HepG2 (cell line): ENCODE data around the gene LRP5. TPM values are rescaled to one million over a fixed set of nuclear protein-coding genes. Genes with fewer than 3 reads are reported as not detected.

Source experiments
- DPF2 ChIP-seq: sonication (generic); formaldehyde crosslinking; IDR thresholded peaks from 2 replicates; pipeline ENCODE4 v1.4.0; 2020; ENCODE audit warnings: mild to moderate bottlenecking, low read depth, missing genetic modification reagents, borderline replicate concordance
- JUNB ChIP-seq: sonication (generic); formaldehyde crosslinking; IDR thresholded peaks from 2 replicates; pipeline ENCODE4 v1.8.0; 2022; ENCODE audit warnings: missing genetic modification reagents, mild to moderate bottlenecking, borderline replicate concordance
- MYNN ChIP-seq: sonication (generic); formaldehyde crosslinking; IDR thresholded peaks from 2 replicates; pipeline ENCODE4 v1.4.0; 2020; ENCODE audit warnings: mild to moderate bottlenecking, low read depth, missing genetic modification reagents
- REL ChIP-seq: sonication (generic); formaldehyde crosslinking; conservative IDR thresholded peaks from 2 replicates; pipeline ENCODE4 v1.8.0; 2022; ENCODE audit warnings: mild to moderate bottlenecking, missing genetic modification reagents, moderate library complexity
- SYNCRIP ChIP-seq: fragments of 200-400 bp; formaldehyde crosslinking; IDR thresholded peaks from 2 replicates; pipeline ENCODE4 v1.6.1; 2018; ENCODE audit warnings: mild to moderate bottlenecking, low read depth, low read length; ENCODE audit not compliant: insufficient read depth
- THAP9 ChIP-seq: sonication (generic); formaldehyde crosslinking; IDR thresholded peaks from 2 replicates; pipeline ENCODE4; 2020; ENCODE audit warnings: missing genetic modification reagents, mild to moderate bottlenecking, borderline replicate concordance
- ZEB1 ChIP-seq: IDR thresholded peaks from 2 replicates; pipeline ENCODE4 v1.6.1; 2012; ENCODE audit warnings: mild to moderate bottlenecking, low read depth, inconsistent platforms; ENCODE audit not compliant: insufficient replicate concordance
- ZNF354B ChIP-seq: sonication (generic); formaldehyde crosslinking; IDR thresholded peaks from 2 replicates; pipeline ENCODE4 v1.8.0; 2022; ENCODE audit warnings: mild to moderate bottlenecking, missing genetic modification reagents
- ZNF441 ChIP-seq: sonication (generic); formaldehyde crosslinking; IDR thresholded peaks from 2 replicates; pipeline ENCODE4 v1.7.0; 2021; ENCODE audit warnings: missing genetic modification reagents, borderline replicate concordance
- ZNF513 ChIP-seq: sonication (generic); formaldehyde crosslinking; conservative IDR thresholded peaks from 2 replicates; pipeline ENCODE4 v1.5.0; 2020; ENCODE audit warnings: missing genetic modification reagents
- ZNF629 ChIP-seq: sonication (generic); formaldehyde crosslinking; conservative IDR thresholded peaks from 2 replicates; pipeline ENCODE4 v1.5.0; 2020; ENCODE audit warnings: missing genetic modification reagents
- ZNF7 ChIP-seq: IDR thresholded peaks from 2 replicates; pipeline ENCODE4 v1.6.1; 2016; ENCODE audit warnings: missing biosample characterization, missing genetic modification reagents
- ZXDC ChIP-seq: sonication (generic); formaldehyde crosslinking; IDR thresholded peaks from 2 replicates; pipeline ENCODE4 v1.5.0; 2020; ENCODE audit warnings: mild to moderate bottlenecking, missing genetic modification reagents
- polyA plus RNA-seq, 8 experiments: library from polyadenylated mRNA; depleted of rRNA in 3 of 8; stranded (reverse) in 7 of 8; unstranded in 1 of 8; fragments of >200 nt; fragmentation: Illumina TruSeq in 4 of 8; extraction: Trizol in 4 of 8; gene quantifications; 2 replicates each; pipeline versions ENCODE4 v1.2.1 to v1.2.3, GENCODE V29; 2011 to 2016; ENCODE audit warnings: low read depth in 4 of 8, missing spikeins in 1 of 8, mixed read lengths in 1 of 8; ENCODE audit not compliant: insufficient read depth in 1 of 8
- total RNA-seq, 5 experiments: library from RNA; depleted of rRNA; stranded (reverse); fragments of >200 nt; fragmentation: Illumina TruSeq; extraction: Trizol; gene quantifications; 2 replicates each; pipeline ENCODE4 v1.2.3, GENCODE V29; 2016; ENCODE audit warnings: low read depth in 1 of 5
- TF ChIP-seq, protein P1 (sequence below): sonication (generic); formaldehyde crosslinking; IDR thresholded peaks from 2 replicates; pipeline ENCODE4 v1.4.0; 2020; ENCODE audit warnings: missing genetic modification reagents

Gene LRP5
- total and polyA plus RNA-seq, 2 of the 13 experiments (the other 11 are each of a cell fraction or from before 2014, with no cell fraction given) = 40.4 to 64.0 TPM

- TF ChIP-seq MYNN (CRISPR knock-in tag) (no peak), ZNF513 (CRISPR knock-in tag) (no peak), ZNF354B (no peak), ZNF629 (CRISPR knock-in tag) (0 out of 2 replicates have a peak, but pooled peaks have one; percentile 20), ZXDC (CRISPR knock-in tag) (no peak), JUNB (CRISPR knock-in tag) (no peak), THAP9 (CRISPR knock-in tag) (peak; percentile 68; the same call in 1 of the 2 replicates), DPF2 (no peak), REL (CRISPR knock-in tag) (no peak), ZEB1 (no peak), ZNF7 (CRISPR knock-in tag) (no peak), ZNF441 (CRISPR knock-in tag) (no peak), SYNCRIP (no peak)
- TF ChIP-seq, protein P1, sequence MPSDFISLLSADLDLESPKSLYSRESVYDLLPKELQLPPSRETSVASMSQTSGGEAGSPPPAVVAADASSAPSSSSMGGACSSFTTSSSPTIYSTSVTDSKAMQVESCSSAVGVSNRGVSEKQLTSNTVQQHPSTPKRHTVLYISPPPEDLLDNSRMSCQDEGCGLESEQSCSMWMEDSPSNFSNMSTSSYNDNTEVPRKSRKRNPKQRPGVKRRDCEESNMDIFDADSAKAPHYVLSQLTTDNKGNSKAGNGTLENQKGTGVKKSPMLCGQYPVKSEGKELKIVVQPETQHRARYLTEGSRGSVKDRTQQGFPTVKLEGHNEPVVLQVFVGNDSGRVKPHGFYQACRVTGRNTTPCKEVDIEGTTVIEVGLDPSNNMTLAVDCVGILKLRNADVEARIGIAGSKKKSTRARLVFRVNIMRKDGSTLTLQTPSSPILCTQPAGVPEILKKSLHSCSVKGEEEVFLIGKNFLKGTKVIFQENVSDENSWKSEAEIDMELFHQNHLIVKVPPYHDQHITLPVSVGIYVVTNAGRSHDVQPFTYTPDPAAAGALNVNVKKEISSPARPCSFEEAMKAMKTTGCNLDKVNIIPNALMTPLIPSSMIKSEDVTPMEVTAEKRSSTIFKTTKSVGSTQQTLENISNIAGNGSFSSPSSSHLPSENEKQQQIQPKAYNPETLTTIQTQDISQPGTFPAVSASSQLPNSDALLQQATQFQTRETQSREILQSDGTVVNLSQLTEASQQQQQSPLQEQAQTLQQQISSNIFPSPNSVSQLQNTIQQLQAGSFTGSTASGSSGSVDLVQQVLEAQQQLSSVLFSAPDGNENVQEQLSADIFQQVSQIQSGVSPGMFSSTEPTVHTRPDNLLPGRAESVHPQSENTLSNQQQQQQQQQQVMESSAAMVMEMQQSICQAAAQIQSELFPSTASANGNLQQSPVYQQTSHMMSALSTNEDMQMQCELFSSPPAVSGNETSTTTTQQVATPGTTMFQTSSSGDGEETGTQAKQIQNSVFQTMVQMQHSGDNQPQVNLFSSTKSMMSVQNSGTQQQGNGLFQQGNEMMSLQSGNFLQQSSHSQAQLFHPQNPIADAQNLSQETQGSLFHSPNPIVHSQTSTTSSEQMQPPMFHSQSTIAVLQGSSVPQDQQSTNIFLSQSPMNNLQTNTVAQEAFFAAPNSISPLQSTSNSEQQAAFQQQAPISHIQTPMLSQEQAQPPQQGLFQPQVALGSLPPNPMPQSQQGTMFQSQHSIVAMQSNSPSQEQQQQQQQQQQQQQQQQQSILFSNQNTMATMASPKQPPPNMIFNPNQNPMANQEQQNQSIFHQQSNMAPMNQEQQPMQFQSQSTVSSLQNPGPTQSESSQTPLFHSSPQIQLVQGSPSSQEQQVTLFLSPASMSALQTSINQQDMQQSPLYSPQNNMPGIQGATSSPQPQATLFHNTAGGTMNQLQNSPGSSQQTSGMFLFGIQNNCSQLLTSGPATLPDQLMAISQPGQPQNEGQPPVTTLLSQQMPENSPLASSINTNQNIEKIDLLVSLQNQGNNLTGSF = no peak
These were observed 14.2 kb downstream of the LRP5 start (continued) for GRCh38 chr11:68326334-68327215.
